ENCODE data around the gene LRRC53. TPM values are rescaled to one million over a fixed set of nuclear protein-coding genes. Genes with fewer than 3 reads are reported as not detected.

LRRC53 gene
- total RNA-seq, 1 experiment from 2014 or later: not detected

DNA sequence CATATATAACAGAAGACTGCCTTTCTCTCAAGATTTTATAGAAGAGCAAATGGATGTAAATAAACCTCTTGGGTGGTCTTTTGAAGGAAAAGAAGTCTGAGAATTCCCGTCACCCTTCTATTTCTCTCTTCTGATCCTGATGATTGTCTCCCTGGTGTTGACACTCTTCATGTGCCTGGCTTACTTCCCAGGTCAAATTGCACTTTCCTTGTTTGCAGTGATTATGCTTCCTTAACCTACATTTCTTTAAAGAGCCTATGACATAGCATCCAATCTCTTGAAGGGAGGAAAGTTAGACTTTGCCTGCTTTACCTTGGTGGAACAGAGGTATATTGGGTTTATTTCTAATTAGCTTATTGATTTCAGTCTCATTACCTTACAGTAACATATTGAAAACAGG lies 80.1 kb downstream of the LRRC53 start:
- DNase-seq (ENCODE audit: low read depth): no peak

DNA sequence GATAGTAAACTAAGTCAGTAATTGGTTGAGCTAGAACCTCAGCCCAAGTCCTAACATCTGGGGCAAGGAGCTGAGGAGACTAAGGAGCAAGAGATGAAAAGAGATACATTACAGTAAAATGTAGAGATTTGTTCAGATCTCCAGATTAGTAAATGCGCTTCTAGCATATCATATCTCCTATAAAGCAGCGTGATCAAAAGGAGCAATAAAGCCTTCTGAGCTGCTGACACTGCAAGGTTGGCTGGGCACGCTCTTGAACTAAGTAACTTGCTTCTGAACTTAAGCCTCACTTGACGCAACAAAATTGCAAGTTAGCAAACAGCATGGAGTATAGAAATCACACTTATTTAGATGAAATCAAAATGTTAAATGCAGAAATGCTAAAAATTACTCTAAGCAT lies 80.9 kb downstream of the LRRC53 start:
- no peak for DNase-seq (ENCODE audit: low read depth)

DNA sequence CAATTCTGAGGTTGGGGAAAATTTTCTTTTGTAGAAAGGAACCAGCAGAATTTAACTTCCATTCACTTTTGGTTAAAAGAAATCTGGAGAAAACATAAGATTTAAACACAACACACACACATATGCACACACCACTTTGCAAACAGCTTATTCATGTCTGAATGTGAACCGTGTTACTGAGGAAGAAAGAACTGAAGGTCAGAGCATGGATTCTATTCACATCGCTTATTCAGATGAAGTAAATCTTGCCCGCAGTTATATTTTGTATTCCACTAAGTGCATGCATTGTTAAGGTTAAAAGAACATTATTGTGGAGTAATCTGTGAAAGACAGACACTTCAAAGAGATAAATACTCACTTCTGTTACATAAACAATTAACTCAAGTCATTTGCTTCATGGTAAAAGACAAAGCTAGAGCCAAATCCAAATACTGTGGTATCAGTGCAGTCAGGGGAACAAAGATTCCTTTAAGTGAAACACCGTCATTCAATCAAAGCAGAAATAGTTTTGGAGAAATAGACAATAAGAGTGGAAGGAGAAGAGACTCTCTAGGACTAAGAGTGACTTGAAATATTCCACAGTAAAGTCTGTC lies 82.0 kb downstream of the LRRC53 start:
- DNase-seq (ENCODE audit: low read depth): no peak

DNA sequence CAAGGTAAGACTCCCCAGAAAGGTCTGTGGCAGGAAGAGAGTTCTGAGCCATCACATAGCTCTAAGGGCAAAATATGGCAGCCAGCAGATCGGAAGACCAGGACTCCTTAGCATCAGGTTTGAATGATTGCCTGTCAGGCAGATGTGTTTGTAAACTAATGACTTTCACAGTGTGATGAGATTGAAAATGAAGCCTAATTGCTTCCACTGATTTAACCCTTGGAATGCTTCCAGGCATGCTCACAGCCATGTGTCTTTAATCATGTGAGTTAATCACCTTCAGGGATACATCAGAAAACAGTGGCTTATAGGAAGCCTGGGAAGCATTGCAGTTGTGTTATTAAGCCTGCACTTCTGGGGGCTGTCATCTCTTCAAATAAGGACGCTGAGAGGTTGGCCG lies 82.8 kb downstream of the LRRC53 start:
- no peak for DNase-seq (ENCODE audit: low read depth)

DNA sequence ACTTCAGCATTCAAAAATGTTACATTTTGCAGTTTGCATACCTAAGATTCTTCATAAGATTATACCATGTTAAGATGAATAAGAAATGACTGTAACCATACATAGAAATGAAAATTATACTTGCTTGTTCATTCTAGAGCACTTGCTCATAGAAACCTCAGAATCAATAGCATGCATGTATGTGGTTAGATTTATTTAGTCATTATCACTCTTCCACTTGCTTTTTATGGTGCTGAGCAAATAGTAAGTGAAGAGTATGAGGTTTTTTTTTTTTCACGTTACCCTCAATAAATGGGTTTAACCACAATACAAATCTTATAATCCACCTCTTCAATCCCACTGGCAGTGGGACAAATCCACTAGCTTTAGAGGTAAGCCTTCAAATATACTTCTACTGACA lies 84.7 kb downstream of the LRRC53 start:
- DNase-seq (ENCODE audit: low read depth): peak; percentile 2

DNA sequence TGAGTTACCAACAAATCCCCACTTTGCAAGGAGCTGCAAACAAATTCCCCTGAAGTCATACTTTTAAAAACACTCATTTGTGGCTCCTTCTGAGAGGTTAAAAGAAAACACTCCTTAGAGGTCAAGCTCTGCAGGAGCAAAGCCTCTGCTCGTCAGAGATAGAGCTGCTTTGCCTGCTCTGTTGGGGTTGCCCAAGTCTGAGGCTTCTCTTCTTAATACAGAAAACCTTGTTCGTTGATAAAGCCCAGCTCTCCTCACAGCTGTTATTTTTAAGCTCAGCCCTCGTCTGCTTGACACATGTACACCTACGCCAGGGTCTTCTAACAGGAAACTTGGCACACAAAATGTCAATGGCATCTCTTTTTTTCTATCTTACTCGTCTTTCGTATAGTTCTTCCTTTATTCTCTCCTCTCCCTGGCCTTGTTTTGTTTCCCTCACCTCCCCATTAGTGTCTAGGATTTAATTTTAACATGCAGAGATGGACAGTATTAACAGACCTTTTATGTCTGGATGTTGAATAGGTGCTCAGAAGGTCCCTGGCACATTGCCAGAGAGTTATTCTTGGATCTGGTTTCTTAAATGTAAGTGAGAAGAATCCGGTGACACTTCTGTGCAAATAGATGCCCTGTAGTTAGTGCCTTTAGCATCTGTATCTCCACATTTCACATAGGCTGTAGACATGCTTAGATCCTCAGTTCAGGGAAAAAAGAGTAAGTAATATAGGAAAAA lies 86.0 kb downstream of the LRRC53 start:
- DNase-seq (ENCODE audit: low read depth): no peak

DNA sequence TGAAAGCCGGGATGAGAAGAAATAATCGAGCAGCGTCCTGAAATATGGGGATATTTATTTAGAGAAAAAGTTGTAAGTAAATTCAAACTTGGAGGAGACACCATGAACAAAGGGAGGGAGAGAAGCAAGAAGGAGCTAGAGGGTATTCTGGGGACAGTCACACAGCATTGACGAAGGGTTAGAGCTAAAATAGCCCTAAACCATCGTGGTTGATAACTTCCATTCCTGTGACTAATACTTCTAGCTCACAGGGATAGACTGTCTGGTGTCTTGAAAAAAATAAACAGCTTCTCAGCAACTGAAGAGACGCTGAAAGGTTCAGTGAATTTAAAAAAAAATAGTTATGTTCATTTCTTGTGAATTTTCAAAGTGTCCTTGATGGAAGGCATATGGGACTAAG lies 86.7 kb downstream of the LRRC53 start:
- no peak for DNase-seq (ENCODE audit: low read depth)

DNA sequence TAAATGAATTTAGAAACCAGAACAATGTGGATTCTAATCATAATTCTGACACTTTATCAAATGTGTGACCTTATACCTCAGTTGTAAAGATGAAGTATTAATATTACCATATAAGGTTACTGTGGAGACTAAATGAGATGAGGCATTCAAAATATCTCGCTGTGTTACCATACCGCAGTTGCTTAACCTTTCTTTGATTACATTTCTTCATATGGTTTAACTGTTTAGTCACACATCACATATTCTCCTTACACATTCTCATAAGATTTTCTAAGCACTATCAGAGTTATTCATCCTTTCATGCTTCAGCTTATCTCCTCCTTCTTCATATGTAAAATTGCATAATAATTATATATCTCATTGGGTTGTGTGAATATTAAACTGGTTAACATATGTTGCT lies 88.9 kb downstream of the LRRC53 start:
- no peak for DNase-seq (ENCODE audit: low read depth)

DNA sequence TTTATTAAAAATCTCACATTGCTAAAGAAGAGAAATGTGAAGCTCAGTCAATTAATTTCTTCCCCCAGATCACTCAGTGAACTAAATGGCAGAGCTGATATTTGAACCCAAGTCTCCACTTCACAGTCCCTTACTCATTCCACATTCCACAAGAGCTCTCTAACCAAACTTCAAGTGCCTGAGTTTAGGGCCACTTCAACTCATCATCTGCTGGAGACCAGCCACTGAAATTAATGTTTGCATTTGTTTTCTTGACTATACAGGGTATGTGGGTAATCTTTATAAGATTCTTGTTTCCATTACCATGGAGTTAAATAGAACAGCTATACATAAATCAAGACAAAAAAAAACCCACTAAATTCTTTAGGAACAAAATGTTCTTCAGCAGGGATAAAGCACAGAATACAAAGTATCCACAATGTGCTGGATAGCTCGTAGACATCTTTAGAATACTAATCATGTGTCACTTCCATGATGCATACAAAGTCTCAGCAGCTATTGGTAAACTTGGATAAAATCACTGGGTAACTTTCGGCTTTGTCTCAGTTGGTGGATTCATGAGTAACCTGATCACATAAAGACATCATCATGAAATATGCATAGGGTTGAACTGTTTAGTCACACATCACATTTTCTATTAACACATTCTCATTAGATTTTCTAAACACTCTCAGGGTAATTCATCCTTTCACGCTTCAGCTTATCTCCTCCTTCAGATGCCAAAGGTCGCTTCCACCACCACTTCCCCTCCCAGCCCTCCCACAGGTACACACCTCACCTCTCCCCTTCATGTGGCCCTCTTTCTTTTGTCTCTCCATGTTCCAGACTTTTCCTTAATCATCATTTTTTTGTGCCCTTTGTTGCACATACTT lies 89.8 kb downstream of the LRRC53 start:
- DNase-seq (ENCODE audit: low read depth): no peak

DNA sequence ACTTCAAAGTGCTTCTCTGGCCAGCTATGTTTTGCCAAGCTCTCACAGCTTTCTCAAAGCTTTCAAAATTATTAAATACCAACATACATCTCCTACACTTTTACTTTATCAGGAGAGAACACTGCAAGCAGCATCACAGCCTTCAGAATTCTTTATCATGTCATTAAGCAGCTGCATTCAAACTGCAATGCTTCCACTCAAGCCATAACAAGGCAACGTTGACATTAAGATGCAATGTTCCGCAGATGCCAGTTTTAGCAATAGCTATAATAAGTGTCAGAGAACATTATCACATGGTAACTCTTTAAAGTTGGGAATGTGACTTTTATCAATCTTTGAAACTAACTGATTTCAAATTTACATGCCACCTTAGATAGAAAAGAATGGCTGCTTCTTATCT lies 91.9 kb downstream of the LRRC53 start:
- no peak for DNase-seq (ENCODE audit: low read depth)

Other genes starting within 250 kb of the LRRC53 start
- not detected in 2 replicates for gene ERICH3, start 161.2 kb upstream of the LRRC53 start, total RNA-seq (2014; rRNA removed; shearing (Covaris generic))
- gene CRYZ, start 220.4 kb upstream of the LRRC53 start, total RNA-seq (2014; rRNA removed; shearing (Covaris generic)): 58.6 and 72.8 TPM in 2 replicates
- 11.3 and 17.1 TPM in 2 replicates for gene TYW3, start 220.5 kb upstream of the LRRC53 start, total RNA-seq (2014; rRNA removed; shearing (Covaris generic))